HG03571 (cell line): ENCODE data around the gene SCAANT1.

ENCODE experiments used
- ATAC-seq: cut with Tn5 transposase; IDR thresholded peaks from one replicate; pipeline ENCODE4 v1.9.1; 2021; ENCODE audit not compliant: unreplicated experiment

Gene SCAANT1

DNA sequence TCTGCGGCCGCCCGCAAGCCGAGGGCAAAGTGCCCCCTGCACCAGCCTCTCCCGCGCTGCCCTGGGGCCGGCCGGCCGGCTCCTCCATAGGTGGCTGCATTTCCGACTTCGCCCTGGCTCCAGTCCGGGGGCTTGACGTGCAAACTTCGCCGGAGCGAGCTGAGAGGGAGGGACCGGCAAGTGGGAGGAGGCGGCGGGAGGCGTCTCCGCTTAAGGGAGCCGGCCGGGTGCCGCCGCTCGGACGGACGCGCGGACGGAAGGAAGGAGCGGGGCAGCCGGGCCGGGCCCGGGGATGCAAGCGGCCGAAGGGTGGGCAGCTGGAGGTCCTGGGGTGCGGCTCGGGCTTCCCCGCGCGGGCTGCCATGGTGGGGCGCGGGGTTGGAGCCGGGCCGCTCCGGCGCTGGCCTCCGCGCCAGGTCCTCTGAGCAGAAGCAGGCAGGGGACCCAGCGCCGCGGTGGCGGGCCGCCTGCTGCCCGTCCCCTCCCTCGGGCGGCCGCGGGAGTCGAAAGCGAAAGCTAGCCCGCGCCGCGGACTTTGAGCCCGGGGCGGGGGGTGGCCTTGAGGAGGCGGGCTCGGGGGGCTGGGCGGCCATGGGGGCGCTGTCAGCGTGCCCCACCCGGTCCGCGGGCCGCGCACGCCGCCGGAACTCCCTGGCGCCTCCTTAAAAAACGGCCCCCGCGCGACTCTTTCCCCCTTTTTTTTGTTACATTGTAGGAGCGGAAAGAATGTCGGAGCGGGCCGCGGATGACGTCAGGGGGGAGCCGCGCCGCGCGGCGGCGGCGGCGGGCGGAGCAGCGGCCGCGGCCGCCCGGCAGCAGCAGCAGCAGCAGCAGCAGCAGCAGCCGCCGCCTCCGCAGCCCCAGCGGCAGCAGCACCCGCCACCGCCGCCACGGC lies at the start of gene SCAANT1:
TSS of gene SCAANT1 (minus strand) at position 511 of the 895 bp plus-strand sequence.
- ATAC-seq, result peak; percentile 78

DNA sequence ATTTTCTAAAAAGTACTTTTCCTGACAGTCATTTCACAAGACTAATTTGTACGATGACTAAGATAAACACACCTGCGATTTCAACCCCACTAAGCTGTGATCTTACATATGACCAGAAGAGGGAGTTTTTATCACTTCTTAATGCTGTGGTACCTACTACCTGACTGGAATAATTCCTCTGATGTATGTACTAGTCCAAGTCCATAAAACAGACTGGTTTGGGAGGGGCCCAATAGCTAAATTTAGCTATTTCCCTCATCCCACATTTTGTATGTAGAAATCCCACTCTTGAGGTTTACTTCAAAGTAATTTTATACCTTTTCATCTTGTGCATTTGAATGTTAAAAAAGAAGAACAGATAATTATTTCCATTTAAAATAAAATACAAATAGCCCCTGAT lies 49.7 kb upstream of the SCAANT1 start:
- ATAC-seq, result peak; percentile 58

DNA sequence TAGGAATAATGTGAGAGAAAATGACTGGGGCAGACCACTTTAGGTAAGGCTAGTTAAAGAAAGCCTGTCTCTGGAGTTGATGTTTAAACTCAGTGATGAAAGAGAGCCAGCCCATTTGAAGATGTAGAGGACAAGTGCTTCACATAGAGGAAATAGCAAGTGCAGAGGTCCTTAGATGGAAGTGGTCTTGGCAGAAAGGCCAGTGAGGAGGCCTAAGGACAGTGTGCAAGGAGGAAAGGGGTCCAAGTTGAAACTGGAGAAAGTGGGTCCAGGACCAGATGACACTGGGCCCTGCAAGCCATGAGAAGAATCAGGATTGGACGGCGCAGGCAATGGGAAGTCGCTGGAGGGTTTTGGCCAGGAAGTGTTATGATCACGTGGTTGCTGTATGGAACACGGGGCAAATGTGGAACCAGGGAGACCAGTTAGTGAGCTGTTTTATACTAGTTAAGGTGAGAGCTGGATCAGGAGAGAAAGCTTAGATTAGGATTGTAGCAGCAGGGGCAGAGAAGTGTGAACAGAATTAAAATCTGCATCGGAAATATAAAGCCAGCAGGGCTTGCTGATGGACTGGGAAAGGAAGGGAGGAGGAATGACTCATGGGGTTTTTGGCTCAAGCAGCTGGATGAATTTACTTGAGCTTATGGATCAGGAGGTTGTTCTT lies 48.0 kb upstream of the SCAANT1 start:
- no peak for ATAC-seq

DNA sequence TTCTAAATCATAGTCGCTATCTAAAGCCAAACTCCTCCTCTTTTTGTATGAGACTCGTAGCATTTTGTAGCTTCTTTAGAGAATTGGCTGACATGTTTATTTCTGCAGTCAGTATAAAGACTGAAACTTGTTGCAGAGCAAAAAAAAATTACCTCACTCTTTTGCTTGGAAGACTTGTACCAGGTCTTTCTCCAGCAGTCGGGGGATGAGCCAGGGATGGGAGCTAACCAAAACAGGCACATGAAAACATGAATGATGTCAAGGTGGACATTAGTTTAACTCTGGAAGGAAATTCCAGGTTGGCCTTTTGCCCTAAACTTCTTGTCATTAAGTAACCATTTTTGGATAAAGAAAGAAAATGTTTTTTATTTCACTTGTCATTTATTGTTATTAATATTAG lies 47.0 kb upstream of the SCAANT1 start:
- ATAC-seq, result no peak

DNA sequence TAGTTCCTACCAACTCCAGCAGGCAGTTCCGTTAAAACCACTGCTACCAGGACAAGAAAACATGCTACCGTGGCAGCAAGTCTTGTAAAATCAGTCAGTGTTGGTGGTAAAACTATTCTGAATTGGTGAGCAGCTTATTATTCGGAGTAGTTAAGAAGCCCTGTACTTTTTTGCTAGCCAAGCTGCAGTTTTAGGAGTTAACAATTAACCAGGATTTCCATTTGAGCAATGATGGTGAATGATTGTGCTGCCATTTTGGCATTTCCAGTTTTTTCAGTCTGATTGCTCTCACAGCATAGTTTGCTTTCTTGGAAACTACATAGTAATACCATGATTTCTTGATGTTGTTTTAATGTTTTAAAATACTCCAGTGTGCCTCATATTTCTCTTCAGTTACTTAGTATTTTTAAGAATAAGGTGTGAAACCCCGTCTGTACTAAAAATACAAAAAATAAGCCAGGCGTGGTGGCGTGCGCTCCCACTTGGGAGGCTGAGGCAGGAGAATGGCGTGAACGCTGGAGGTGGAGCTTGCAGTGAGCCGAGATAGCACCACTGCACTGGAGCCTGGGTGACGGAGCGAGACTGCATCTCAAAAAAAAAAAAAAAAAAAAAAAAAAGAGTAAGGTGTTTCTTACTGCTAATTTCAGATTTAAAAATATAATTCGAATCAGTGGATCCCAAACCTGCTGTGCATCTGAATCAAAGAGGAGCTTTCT lies 43.8 kb upstream of the SCAANT1 start:
- no peak for ATAC-seq

DNA sequence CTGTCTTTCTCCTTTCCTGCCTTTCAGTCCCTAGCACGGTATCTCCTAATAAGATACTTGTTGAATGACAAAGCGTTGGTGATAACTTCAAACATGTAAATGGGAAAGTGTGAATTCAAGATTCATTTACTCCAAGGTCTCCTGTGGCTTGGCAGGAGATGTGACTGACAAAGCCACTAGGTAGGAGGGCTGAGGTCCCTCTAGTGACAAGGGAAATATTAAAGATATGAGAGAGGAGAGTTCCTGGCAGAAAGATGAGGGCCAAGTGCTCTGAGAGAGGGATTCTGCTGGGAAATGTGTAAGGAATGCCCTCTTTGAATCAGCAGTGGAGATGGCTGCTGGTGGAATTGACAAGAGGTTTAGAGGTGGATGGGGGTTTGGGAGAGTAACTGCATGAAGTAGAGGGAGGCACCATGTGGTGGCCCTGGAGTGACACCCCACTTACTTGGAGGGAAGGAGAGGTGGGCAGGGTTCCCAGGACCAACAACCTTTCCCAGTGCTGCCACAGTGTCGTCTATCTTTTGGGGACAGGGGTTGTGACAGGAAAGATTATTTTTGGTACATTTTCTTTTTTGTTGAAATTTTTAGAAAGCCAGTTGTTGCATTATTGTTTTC lies 43.0 kb upstream of the SCAANT1 start:
- no peak for ATAC-seq

- ATAC-seq, result no peak
Observed at GRCh38 chr3:63954182-63954581, 42.0 kb upstream of the SCAANT1 start.

DNA sequence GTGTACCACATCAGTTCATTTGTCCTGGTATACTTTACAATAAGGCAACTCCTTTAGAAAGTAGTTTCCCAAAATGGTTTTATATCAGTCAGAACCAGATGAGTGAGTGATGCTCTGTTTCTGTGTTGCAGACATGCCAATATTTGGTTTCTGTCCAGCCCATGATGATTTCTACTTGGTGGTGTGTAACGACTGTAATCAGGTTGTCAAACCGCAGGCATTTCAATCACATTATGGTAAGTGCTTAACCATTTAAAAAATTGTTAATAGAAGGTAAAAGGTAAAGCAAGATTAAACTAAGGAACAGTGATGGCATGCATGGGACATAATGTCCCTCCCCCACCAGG lies 40.0 kb upstream of the SCAANT1 start:
- no peak for ATAC-seq

- no peak for ATAC-seq
Observed at GRCh38 chr3:63951492-63952247, 39.5 kb upstream of the SCAANT1 start.

DNA sequence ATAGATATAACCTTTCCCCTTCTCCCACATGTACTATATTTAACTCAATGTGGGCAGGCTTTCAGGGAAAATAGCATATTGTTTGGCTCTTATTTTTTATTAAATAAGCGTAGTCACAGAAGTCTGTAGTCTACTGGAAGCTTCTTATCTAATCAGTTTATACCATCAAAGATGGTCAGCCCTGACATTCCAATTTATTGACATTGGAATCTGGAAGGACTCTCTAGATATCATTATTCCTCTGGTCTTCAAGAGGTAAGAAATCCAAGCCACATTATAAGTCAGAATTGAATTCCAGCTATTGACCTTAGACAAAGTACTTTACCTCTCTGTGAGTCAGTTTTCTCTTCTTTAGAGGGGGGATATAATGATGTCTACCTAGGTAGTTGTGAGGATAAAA lies 38.5 kb upstream of the SCAANT1 start:
- no peak for ATAC-seq

- no peak for ATAC-seq
Observed at GRCh38 chr3:63949005-63949404, 36.8 kb upstream of the SCAANT1 start.

- ATAC-seq, result no peak
Observed at GRCh38 chr3:63947594-63947993, 35.4 kb upstream of the SCAANT1 start.

GRCh38 chr3:63946753-63947152 lies 34.6 kb upstream of the SCAANT1 start:
- no peak for ATAC-seq

GRCh38 chr3:63945558-63946096 lies 33.4 kb upstream of the SCAANT1 start:
- no peak for ATAC-seq

DNA sequence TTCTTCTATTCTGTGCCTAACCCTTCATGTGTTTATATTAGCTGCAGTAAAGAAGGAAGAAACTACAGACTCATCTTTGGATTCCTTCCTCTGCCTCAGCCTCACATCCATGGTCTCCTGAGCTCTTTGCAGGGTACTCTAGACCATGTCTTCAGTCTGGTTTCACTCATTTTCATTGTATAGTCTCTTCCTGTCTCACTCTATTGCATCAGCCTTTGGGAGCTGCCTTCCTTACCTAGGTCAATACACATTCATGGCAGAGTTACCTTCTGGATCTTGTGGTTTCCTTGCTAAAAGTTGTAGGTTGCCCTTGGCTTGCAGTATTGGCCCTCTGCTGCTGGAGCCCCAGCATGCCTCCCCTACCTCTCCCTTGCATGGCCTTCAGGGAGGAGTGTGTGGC lies 31.5 kb upstream of the SCAANT1 start:
- ATAC-seq, result no peak

DNA sequence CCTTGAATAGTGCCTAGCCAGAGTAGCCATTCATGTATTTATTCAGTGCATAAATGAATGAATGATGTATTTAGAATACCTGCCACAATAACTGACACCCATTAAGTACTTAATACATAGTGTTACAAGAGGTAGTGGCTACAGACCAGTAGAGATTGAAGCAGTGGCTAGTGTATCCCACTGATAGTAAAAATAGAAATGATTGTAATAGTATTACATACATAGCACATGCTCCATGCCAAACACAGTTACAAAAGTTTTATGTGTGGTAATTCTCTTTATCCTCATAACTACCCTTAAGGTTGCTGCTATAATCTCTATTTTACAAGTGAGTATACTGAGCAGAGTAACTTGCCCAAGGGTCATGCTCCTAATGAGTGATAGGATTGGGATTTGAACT lies 30.3 kb upstream of the SCAANT1 start:
- no peak for ATAC-seq

DNA sequence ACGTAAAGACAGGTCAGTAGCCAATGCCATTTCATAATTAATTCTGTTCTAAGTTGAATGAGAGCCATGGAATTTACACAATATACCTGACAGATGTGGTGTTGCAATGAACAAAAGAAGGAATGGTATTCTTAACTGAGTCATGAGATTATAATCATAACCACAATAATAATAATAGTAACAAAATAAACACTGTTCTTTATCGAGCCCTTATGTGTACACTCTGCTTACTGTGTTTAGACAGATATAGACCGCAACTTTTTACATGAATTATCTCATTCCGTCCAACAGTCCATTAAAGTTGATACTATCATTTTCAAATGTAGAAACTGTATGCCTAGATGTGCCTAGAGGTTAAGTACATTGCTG lies 28.2 kb upstream of the SCAANT1 start:
- no peak for ATAC-seq

DNA sequence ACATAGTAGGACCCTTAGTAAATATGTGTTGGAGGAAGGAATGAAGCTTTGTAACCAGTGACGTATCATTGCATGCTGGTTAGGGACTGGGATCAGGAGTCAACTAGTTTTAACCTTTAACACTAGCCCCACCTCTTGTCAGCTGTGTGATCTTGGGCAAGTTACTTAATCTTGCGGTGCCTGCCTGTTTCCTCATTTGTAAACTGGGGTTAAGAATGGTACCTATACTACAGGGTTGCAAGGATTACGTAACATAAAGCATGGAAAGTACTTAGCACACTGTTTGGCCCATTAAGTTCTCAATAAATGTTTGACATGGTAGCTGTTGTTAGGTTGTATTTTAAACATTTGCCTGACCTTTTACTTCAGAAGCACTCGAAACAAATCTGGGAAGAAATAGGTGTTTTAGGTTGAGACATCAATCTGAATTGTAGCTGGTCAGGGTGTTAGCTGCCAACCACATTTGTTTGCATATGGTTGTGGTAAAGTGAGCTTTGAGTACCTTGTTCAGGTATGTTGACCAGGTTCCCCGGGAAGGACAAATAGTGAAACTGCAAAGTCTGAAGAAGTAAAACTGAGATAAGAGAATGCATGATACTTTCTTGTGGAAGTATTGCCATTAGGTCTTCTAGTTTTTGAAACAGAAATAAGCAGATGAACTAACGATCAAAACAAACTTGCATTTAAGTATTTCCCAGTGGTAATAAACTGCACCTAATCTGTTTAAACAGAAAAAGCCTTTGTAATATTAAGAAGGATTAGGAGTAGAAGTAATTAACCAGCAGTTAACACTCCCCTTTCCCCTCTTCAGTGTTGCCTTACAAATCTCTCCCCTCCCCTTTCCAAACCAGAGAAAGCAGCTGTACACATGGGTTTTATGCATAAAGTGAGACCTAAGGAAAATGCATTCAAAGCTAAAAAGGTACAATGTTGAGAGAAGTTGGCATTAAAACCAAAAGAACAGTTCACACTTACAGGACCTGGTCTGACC lies 25.8 kb upstream of the SCAANT1 start:
- ATAC-seq, result peak; percentile 54

DNA sequence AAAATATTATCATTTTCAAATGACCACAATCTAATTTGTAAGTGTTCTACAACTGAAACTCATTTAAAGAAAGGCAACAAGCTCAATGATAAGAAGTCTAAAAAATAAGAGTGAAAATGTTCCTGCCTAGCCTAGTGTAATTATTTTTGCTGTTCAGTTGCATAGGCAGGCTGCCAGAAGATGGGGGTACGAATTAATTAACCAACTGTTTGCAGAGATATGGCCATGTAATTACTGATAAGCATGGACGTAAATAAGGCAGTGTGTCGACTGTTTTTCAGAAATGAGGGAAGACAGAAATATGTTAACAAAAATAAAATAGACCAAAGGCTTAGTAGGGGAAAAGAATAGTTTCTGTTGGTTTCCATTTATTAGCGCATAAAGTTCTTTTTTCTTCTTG lies 24.7 kb upstream of the SCAANT1 start:
- no peak for ATAC-seq
